CD4-positive, alpha-beta T cell treated with Interleukin-6 at 100 ng/mL for 8 hours (primary cell): Measurements from ENCODE around the gene FLG2.
"Not testable (repeated sequence)": the region's sequence is repeated elsewhere in the genome, so short reads cannot be mapped to it uniquely, and the experiment has no call there.

Experiments used
- DNase-seq: peaks from one replicate; pipeline ENCODE4 v3.0.0-alpha.2; 2020; ENCODE audit warnings: mixed read lengths, low spot score

FLG2 gene

GRCh38 chr1:152312169-152312568 is 47.6 kb downstream of the FLG2 start:
- DNase-seq = not testable (repeated sequence)

GRCh38 chr1:152309955-152310354 is 49.9 kb downstream of the FLG2 start:
- no peak for DNase-seq

- DNase-seq = not testable (repeated sequence)
These were observed 50.4 kb downstream of the FLG2 start for GRCh38 chr1:152309320-152309901.

- DNase-seq = not testable (repeated sequence)
These were observed 51.0 kb downstream of the FLG2 start for GRCh38 chr1:152308758-152309157.

- DNase-seq = not testable (repeated sequence)
These were observed 51.8 kb downstream of the FLG2 start for GRCh38 chr1:152307970-152308369.

- DNase-seq = not testable (repeated sequence)
These were observed 53.7 kb downstream of the FLG2 start for GRCh38 chr1:152306123-152306522.

GRCh38 chr1:152304773-152305172 is 55.0 kb downstream of the FLG2 start:
- DNase-seq = not testable (repeated sequence)

GRCh38 chr1:152303139-152303872 is 56.5 kb downstream of the FLG2 start:
- not testable (repeated sequence) for DNase-seq
